Measurements from ENCODE around the gene GDF15.

DNA sequence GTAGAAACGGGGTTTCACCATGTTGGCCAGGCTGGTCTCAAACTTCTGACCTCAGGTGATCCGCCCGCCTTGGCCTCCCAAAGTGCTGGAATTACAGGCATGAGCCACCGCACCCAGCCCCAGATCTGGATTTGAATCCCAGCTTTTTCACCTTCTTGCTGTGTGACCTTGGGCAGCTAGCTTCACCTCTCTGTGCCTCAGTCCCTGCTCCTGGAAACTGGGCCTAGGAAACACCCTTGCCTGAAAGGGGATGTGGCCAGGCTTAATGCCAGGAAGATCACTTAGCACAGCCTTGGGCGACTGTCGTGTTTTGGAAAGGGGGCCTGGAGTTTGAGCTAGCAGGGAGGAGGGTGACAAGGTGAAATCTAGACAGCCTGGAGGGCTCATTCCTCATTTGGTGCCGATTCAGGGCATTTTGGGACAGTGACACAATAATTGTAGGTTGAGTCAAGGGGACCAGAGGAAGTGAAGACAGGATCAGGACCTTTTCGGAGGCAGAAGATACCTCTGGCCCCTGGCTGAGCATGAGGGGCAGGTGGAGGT, 43.8 kb upstream of the GDF15 start:
- TF ChIP-seq, protein P1, sequence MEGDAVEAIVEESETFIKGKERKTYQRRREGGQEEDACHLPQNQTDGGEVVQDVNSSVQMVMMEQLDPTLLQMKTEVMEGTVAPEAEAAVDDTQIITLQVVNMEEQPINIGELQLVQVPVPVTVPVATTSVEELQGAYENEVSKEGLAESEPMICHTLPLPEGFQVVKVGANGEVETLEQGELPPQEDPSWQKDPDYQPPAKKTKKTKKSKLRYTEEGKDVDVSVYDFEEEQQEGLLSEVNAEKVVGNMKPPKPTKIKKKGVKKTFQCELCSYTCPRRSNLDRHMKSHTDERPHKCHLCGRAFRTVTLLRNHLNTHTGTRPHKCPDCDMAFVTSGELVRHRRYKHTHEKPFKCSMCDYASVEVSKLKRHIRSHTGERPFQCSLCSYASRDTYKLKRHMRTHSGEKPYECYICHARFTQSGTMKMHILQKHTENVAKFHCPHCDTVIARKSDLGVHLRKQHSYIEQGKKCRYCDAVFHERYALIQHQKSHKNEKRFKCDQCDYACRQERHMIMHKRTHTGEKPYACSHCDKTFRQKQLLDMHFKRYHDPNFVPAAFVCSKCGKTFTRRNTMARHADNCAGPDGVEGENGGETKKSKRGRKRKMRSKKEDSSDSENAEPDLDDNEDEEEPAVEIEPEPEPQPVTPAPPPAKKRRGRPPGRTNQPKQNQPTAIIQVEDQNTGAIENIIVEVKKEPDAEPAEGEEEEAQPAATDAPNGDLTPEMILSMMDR (IDR thresholded peaks at IDR 0.05; ENCODE audit: poor library complexity, severe bottlenecking): no peak
- TF ChIP-seq EZH2 (IDR thresholded peaks at IDR 0.05; ENCODE audit: borderline replicate concordance, insufficient read depth, low read length, poor library complexity, severe bottlenecking) (no peak), EP300 (conservative IDR thresholded peaks at IDR 0.05; ENCODE audit: poor library complexity, severe bottlenecking) (no peak), RAD21 (conservative IDR thresholded peaks at IDR 0.05) (no peak), MXI1 (conservative IDR thresholded peaks at IDR 0.05; ENCODE audit: poor library complexity, severe bottlenecking) (no peak)
- TF ChIP-seq, protein P2, sequence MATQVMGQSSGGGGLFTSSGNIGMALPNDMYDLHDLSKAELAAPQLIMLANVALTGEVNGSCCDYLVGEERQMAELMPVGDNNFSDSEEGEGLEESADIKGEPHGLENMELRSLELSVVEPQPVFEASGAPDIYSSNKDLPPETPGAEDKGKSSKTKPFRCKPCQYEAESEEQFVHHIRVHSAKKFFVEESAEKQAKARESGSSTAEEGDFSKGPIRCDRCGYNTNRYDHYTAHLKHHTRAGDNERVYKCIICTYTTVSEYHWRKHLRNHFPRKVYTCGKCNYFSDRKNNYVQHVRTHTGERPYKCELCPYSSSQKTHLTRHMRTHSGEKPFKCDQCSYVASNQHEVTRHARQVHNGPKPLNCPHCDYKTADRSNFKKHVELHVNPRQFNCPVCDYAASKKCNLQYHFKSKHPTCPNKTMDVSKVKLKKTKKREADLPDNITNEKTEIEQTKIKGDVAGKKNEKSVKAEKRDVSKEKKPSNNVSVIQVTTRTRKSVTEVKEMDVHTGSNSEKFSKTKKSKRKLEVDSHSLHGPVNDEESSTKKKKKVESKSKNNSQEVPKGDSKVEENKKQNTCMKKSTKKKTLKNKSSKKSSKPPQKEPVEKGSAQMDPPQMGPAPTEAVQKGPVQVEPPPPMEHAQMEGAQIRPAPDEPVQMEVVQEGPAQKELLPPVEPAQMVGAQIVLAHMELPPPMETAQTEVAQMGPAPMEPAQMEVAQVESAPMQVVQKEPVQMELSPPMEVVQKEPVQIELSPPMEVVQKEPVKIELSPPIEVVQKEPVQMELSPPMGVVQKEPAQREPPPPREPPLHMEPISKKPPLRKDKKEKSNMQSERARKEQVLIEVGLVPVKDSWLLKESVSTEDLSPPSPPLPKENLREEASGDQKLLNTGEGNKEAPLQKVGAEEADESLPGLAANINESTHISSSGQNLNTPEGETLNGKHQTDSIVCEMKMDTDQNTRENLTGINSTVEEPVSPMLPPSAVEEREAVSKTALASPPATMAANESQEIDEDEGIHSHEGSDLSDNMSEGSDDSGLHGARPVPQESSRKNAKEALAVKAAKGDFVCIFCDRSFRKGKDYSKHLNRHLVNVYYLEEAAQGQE (IDR thresholded peaks at IDR 0.05; ENCODE audit: borderline replicate concordance): no peak
